DND-41 (cell line): ENCODE results near the gene RIN3.

Source experiments
- CTCF ChIP-seq: IDR thresholded peaks from 2 replicates; pipeline ENCODE4 v1.5.1; 2012; ENCODE audit warnings: borderline replicate concordance, low read length, moderate library complexity, mild to moderate bottlenecking; ENCODE audit not compliant: poor library complexity, severe bottlenecking; ENCODE audit errors: extremely low read depth
- EZH2 ChIP-seq: IDR thresholded peaks from 3 replicates; pipeline ENCODE4 v1.6.1; 2012; ENCODE audit warnings: borderline replicate concordance, low read depth, mild to moderate bottlenecking, moderate library complexity, low read length, inconsistent platforms; ENCODE audit not compliant: severe bottlenecking

GRCh38 chr14:92676403-92677086 lies 163.0 kb downstream of the RIN3 start:
- TF ChIP-seq CTCF (no peak), EZH2 (no peak)
